ENCODE measurements around the gene HCRTR1.

HCRTR1 gene

GRCh38 chr1:31596737-31597097 lies 20.8 kb upstream of the HCRTR1 start:
- no peak for DNase-seq (ENCODE audit: low read depth in 1 of 2, low spot score in 1 of 2)

- no peak for DNase-seq (ENCODE audit: low read depth in 1 of 2, low spot score in 1 of 2)
Observed at GRCh38 chr1:31598980-31599379, 18.5 kb upstream of the HCRTR1 start.

- DNase-seq (ENCODE audit: low read depth in 1 of 2, low spot score in 1 of 2) = no peak
Observed at GRCh38 chr1:31600641-31601040, 16.8 kb upstream of the HCRTR1 start.

- no peak for DNase-seq (ENCODE audit: low read depth in 1 of 2, low spot score in 1 of 2)
Observed at GRCh38 chr1:31602081-31602480, 15.4 kb upstream of the HCRTR1 start.

GRCh38 chr1:31605908-31606427 lies 11.5 kb upstream of the HCRTR1 start:
- DNase-seq (ENCODE audit: low read depth in 1 of 2, low spot score in 1 of 2) = no peak

GRCh38 chr1:31607360-31607759 lies 10.1 kb upstream of the HCRTR1 start:
- DNase-seq (ENCODE audit: low read depth in 1 of 2, low spot score in 1 of 2) = no peak

GRCh38 chr1:31609514-31610118 lies 7.9 kb upstream of the HCRTR1 start:
- DNase-seq (ENCODE audit: low read depth in 1 of 2, low spot score in 1 of 2) = no peak

- DNase-seq (ENCODE audit: low read depth in 1 of 2, low spot score in 1 of 2) = no peak
Observed at GRCh38 chr1:31614414-31615005, 3.0 kb upstream of the HCRTR1 start.

- no peak for DNase-seq (ENCODE audit: low read depth in 1 of 2, low spot score in 1 of 2)
Observed at GRCh38 chr1:31615414-31615813, 2.1 kb upstream of the HCRTR1 start.

- DNase-seq (ENCODE audit: low read depth in 1 of 2, low spot score in 1 of 2) = no peak
Observed at GRCh38 chr1:31615939-31616338, 1.6 kb upstream of the HCRTR1 start.

- no peak for DNase-seq (ENCODE audit: low read depth in 1 of 2, low spot score in 1 of 2)
Observed at GRCh38 chr1:31617916-31618746, 642 bp downstream of the HCRTR1 start.

GRCh38 chr1:31618916-31619846 lies 1.7 kb downstream of the HCRTR1 start:
- DNase-seq (ENCODE audit: low read depth in 1 of 2, low spot score in 1 of 2) = no peak

- no peak for DNase-seq (ENCODE audit: low read depth in 1 of 2, low spot score in 1 of 2)
Observed at GRCh38 chr1:31620631-31621497, 3.4 kb downstream of the HCRTR1 start.

GRCh38 chr1:31621498-31621820 lies 4.0 kb downstream of the HCRTR1 start:
- DNase-seq (ENCODE audit: low read depth in 1 of 2, low spot score in 1 of 2) = no peak

- DNase-seq (ENCODE audit: low read depth in 1 of 2, low spot score in 1 of 2) = no peak
Observed at GRCh38 chr1:31621847-31622730, 4.6 kb downstream of the HCRTR1 start.

GRCh38 chr1:31623365-31623764 lies 5.9 kb downstream of the HCRTR1 start:
- DNase-seq (ENCODE audit: low read depth in 1 of 2, low spot score in 1 of 2) = no peak

- no peak for DNase-seq (ENCODE audit: low read depth in 1 of 2, low spot score in 1 of 2)
Observed at GRCh38 chr1:31624309-31624708, 6.8 kb downstream of the HCRTR1 start.

GRCh38 chr1:31624731-31625514 lies 7.4 kb downstream of the HCRTR1 start:
- DNase-seq (ENCODE audit: low read depth in 1 of 2, low spot score in 1 of 2) = no peak

Measured in activated T-helper 1 cell treated with anti-CD3 and anti-CD28 coated beads, Interleukin-2, amount 50 U/mL, for 16 hours (primary cell).